IPS DF 4.7 (cell line): ENCODE measurements around the gene VCPKMT.

Source experiments
- DNase-seq: peaks from one replicate; pipeline ENCODE4 v3.0.0-alpha.2; 2013; ENCODE audit warnings: low spot score; ENCODE audit errors: extremely low read depth

The VCPKMT gene

GRCh38 chr14:50116181-50116956, at the start of gene VCPKMT:
VCPKMT (minus strand) TSS chr14:50116572; CDS start chr14:50116552, 20 bp downstream.
- peak; percentile 36 for DNase-seq

- no peak for DNase-seq
Observed at GRCh38 chr14:50156111-50156510, 39.7 kb upstream of the VCPKMT start.

- DNase-seq, result no peak
Observed at GRCh38 chr14:50148799-50149198, 32.4 kb upstream of the VCPKMT start.

DNA sequence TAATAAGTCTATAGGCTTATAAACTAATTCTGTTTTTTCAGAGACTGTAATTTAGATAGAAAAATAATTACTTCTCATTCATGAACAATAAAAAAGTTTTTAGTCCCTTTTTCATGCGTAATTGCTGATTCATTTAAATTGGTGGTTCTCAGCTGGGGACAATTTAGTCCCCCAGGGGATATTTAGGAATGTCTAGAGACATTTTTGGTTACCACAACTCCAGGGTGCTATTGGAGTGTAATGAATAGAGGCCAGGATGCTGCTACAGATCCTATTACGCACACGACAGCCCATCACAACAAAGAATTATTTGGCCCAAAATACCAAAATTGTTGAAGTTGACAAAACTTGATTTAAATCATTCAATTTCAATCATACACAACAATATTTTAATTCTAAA, 22.8 kb upstream of the VCPKMT start:
- no peak for DNase-seq

GRCh38 chr14:50127802-50128201, 11.4 kb upstream of the VCPKMT start:
- no peak for DNase-seq

DNA sequence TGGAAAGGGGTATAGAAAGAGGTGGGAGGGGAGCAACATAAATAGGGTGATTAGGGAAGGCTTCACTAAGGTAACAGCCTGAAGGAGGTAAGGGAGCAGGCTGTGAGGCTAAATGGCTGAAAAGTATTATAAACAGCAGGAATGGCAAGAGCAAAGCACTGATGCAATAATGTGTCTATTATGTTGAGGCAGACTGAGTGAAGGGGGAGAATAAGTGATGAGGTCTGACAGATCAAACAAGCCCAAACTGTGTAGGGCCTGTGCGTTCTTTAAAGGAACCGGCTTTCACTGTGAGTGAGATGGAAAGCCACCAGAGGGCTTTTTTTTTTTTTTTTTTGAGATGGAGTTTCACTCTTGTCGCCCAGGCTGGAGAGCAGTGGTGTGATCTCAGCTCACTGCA, 6.7 kb upstream of the VCPKMT start:
- DNase-seq, result no peak

DNA sequence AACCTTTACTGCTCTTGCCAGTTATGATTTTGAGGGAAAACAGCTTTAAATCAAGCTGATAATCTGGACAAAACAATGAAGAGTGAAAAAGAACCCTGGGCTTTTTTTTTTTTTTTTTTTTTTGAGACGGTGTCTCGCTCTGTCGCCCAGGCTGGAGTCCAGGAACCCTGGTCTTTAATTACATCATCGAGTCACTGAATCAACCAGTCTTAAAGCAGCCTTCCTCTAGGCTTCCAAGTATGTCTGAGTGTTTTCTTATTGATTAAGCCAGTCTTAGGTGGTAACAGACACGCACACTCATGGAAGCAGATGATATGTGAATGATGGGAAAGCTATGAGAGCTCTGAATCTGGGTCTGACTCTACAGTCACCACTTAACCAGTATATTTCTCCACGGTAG, 5.9 kb upstream of the VCPKMT start:
- DNase-seq, result no peak

DNA sequence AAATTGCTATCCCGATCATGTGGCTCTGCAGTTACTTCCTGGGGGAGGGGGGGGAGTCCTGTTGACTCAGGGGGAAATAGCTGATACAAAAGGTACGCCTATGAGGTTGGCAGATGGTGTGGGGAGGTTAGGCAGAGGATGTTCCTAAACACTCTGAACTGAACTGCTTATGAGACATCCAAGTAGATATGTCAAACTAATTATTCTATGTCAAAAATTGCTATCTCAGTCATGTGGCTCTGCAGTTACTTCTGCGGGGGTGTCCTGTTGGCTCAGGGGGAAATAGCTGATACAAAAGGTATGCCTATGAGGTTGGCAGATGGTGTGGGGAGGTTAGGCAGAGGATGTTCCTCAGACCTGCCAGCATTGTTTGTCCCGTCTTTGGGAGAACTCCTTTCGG, 5.1 kb upstream of the VCPKMT start:
- no peak for DNase-seq

- DNase-seq, result no peak
Observed at GRCh38 chr14:50117456-50117855, 1.1 kb upstream of the VCPKMT start.

- no peak for DNase-seq
Observed at GRCh38 chr14:50116966-50117365, 594 bp upstream of the VCPKMT start.

- DNase-seq, result no peak
Observed at GRCh38 chr14:50113381-50114035, 2.9 kb downstream of the VCPKMT start.

- DNase-seq, result no peak
Observed at GRCh38 chr14:50110323-50111037, 5.9 kb downstream of the VCPKMT start.

DNA sequence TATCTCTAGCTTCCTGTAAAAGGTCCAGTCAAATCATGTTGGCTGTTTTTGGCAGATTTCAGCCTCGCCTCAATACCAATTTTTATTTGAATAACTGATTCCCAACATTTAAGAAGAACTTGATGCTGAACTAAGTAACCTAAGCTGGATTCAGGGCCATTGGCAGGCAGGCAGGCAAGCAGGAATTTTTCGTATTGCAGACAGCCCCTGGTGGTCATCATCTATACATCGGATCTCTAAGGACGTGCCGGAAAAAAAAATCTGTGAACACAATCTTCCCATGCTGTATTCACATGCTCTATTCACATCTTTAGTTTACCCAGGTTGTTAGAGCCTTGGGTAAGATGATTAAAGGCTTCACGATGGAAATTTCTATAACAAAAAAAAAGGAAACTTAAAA, 7.0 kb downstream of the VCPKMT start:
- no peak for DNase-seq

GRCh38 chr14:50107850-50108249, 8.5 kb downstream of the VCPKMT start:
- DNase-seq, result no peak

GRCh38 chr14:50106178-50106577, 10.2 kb downstream of the VCPKMT start:
- DNase-seq, result no peak

GRCh38 chr14:50103558-50103957, 12.8 kb downstream of the VCPKMT start:
- DNase-seq, result no peak

DNA sequence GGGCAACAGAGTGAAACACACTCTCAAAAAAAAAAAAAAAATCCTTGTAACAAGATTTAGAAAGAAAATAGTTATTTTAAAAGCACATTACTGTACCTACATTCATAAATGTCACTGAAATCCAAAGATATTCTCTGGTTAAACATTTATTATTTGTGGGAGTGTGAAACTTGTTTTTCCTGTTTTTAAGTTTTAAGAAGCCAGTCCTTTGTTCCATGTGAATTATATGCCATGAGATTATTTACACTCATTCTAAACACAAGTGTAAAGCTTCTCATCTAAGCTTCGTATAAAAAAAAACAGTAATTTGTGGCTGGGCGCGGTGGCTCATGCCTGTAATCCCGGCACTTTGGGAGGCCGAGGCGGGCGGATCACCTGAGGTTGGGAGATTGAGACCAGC, 15.0 kb downstream of the VCPKMT start:
- no peak for DNase-seq

DNA sequence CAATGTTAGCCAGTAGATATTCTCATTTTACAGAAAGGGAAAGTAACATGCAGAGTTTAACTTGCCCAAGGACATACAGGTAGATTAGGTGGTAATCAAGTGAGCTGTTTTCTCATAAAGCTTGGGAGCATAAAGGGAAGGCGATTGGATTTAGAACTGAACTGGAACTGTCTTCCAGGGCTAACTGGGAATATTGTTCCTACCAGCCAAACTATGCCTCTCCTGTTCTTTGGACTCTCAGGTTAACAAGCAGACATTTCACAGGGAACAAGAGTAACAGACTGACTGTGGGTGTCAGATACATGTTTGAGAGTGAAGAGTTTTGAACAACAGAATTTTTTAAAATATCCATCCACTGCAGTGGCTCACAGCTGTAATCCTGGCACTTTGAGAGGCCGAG, 15.6 kb downstream of the VCPKMT start:
- no peak for DNase-seq

DNA sequence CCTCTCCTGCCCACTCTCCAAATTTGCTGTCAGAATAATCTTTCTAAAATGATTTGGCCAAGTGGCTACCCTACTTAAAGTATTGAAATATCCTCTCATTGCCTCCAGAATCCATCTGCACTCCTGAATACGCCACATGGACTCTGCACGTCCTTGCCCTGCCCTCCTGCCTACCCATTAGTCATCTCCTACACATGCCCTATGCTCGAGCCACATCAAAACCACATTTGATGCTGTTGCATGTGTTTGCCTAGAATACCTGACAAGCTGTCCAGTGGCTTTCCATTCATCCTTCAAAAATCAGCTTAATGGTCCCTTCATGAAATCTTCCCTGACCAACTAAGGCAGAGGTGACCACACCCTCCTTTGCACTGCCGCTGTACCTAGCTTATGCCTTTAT, 17.0 kb downstream of the VCPKMT start:
- DNase-seq, result no peak

DNA sequence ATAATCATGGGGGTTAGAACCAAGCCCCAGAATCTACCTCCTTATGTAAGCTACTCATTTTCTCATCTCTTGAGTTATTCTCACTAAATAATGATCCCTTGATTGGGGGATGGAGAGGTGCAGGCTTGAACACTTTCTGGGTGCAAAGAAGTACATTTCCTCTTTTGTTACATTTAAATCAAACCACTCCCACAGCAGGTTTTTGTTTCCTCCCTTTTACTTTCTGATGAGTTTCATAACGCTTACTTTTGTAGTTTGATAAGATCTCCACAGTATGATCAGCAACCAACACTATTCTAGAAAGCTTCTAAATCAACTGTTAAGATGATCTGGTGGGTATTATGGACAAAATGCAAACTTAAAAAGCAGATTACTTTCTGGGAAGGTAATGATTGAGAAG, 20.5 kb downstream of the VCPKMT start:
- no peak for DNase-seq

- no peak for DNase-seq
Observed at GRCh38 chr14:50094056-50094755, 22.2 kb downstream of the VCPKMT start.

GRCh38 chr14:50093496-50093895, 22.9 kb downstream of the VCPKMT start:
- DNase-seq, result no peak
